Bronchial smooth muscle cell (primary cell): ENCODE data around the gene OIT3. TPM values are rescaled to one million over a fixed set of nuclear protein-coding genes. Genes with fewer than 3 reads are reported as not detected.

ENCODE experiments used
- total RNA-seq: library from RNA; depleted of rRNA; stranded (reverse); fragments of >200 nt; gene quantifications from 2 replicates; pipeline ENCODE4 v1.2.1, GENCODE V29; 2014

OIT3 gene
- 0.26 and 0.32 TPM in 2 replicates for total RNA-seq

GRCh38 chr10:72893136-72893798 is at the start of gene OIT3:
Gene OIT3 (plus strand): TSS chr10:72893739. CDS start chr10:72893799, 60 bp downstream.

GRCh38 chr10:72954596-72955554 is 61.3 kb downstream of the OIT3 start, which contains the start of gene PLA2G12B:
Gene PLA2G12B (minus strand): TSS chr10:72954806. CDS start chr10:72954685, 121 bp downstream.

Other genes with a start within 250 kb of the OIT3 start
- 40.8 and 41.0 TPM in 2 replicates for gene MCU, start 201.6 kb upstream of the OIT3 start, total RNA-seq
- not detected in 2 replicates for gene PLA2G12B, start 61.1 kb downstream of the OIT3 start, total RNA-seq
- 110 and 152 TPM in 2 replicates for gene P4HA1, start 203.1 kb downstream of the OIT3 start, total RNA-seq
- gene NUDT13, start 216.7 kb downstream of the OIT3 start, total RNA-seq = 1.5 and 1.6 TPM in 2 replicates